Hematopoietic multipotent progenitor cell (in vitro differentiated cells): ENCODE results near the gene TEX53. TPM values are rescaled to one million over a fixed set of nuclear protein-coding genes. Genes with fewer than 3 reads are reported as not detected.
A peak's percentile ranks its signal among the peaks of the same experiment; 100 is the strongest.

Source experiments
- DNase-seq, 3 donors: peaks; one replicate each; pipeline ENCODE4 v3.0.0-alpha.2; 2011 to 2015; ENCODE audit warnings: low read depth in 2 of 3, low spot score in 2 of 3
- total RNA-seq: library from RNA; depleted of rRNA; stranded (reverse); fragments of >200 nt; gene quantifications from one replicate; pipeline ENCODE4 v1.2.3, GENCODE V29; 2012

Gene TEX53
- total RNA-seq: not detected

GRCh38 chr9:114657705-114658104 is at the start of gene TEX53:
Gene TEX53, minus strand, starts transcription at chr9:114657805. Its CDS starts 31 bp downstream, at chr9:114657774.
- no peak for DNase-seq

- DNase-seq: no peak
Measured at GRCh38 chr9:114706711-114707110, 49.1 kb upstream of the TEX53 start.

DNA sequence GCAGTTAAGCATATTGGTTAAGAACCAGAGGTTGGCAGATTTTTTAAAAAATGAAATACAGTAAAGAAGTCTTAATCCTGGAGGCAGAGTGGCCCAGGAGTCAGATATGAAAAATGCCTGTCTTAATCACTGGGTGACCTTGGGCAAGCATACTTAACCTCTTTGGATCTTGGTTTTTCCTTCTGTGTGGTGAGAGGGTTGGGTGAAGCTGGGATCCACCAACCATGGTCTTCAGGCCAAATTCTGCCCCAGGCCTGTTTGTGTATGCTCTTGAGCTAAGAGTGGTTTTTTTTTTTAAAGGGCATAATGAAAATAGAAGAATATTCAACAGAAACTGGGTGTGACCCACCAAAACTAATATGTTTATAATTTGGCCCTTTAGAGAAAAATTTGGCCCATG is 44.4 kb upstream of the TEX53 start:
- DNase-seq: no peak

- DNase-seq: no peak
Measured at GRCh38 chr9:114697951-114698351, 40.3 kb upstream of the TEX53 start.

- peak in 2 of 3 donors; percentile 18 to 20 for DNase-seq
Measured at GRCh38 chr9:114696814-114697544, 39.4 kb upstream of the TEX53 start.

- no peak for DNase-seq
Measured at GRCh38 chr9:114695948-114696347, 38.3 kb upstream of the TEX53 start.

DNA sequence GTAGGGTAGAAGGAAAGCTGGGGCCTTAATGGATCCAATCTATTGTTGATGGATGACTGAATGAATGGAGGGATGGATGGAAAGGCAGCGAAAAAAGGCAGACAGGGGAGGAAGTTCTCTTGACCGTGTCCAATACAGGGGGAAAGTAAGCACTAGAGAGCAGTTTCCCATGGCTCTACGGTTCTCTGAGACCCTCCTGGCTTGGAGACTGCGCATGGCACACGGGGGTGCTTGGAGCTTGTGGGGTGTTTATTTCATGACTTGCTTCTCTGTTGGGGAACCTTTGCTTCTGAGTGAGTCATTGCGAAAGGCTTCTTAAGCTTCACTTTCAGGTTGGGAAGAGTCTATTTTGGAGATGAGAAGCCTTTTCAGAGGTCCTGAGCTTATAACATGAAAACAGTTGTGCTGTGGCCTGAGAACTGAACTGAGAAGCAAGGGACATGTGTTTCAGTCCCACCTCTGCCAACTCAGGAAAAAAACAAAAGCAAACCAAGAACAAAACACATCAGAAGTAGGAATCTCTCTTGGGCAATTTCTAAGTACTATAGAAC is 37.2 kb upstream of the TEX53 start:
- DNase-seq: no peak

GRCh38 chr9:114694146-114694545 is 36.5 kb upstream of the TEX53 start:
- no peak for DNase-seq

- DNase-seq: no peak
Measured at GRCh38 chr9:114693248-114693855, 35.7 kb upstream of the TEX53 start.

GRCh38 chr9:114691956-114692295 is 34.3 kb upstream of the TEX53 start:
- DNase-seq: no peak

- peak in 1 of 3 donors; percentile 11 for DNase-seq
Measured at GRCh38 chr9:114691046-114691955, 33.7 kb upstream of the TEX53 start.

DNA sequence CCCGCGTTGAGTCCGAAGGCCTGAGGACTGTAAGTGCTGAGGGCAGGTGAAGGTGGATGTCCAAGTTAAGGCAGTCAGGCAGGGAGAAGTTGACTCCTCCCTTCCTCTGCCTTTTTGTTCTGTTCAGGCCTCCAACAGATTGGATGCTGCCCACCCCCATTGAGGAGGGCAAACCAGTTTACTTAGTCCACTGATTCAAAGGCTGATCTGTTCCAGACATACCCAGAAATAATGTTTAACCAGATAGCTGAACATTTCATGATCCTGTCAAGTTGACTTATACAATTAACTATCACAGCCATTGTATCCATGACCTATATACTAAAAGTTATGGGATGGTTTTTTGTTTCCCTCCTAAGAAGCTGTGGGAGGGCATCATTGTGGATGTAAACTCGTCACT is 32.7 kb upstream of the TEX53 start:
- no peak for DNase-seq

DNA sequence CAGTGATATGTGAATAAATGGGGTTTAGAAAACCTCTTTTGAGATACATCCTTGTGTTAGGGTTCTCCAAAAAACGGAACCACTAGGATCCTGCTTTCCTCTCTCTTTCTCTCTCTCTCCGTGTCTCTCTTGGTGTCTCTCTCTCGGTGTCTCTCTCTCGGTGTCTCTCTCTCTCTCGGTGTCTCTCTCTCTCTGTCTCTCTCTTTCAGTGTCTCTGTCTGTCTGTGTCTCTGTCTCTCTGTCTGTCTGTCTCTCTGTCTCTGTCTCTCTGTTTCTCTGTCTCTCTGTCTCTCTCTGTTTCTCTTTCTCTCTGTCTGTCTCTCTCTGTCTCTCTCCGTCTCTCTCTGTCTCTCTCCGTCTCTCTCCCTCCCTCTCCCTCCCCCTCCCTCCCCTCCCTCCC is 32.2 kb upstream of the TEX53 start:
- no peak for DNase-seq

- DNase-seq: no peak
Measured at GRCh38 chr9:114688909-114689610, 31.5 kb upstream of the TEX53 start.

- no peak for DNase-seq
Measured at GRCh38 chr9:114688379-114688778, 30.8 kb upstream of the TEX53 start.

DNA sequence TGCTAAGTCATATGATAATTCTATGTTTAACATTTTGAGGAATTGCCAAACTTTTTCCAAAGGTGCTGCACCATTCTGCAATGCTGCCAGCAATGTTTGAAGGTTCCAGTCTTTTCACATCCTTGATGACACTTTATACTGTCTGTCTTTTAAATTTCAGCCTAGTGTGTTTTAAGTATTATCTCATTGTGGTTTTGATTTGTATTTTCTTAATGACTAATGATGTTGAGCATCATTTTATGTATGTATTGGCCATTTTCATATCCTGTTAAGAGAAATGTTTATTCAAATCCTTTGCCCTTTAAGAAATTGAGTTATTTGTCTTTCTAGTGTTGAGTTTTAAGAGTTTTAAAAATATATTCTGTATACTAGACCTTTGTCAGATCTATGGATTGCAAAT is 29.4 kb upstream of the TEX53 start:
- no peak for DNase-seq

GRCh38 chr9:114685951-114686350 is 28.3 kb upstream of the TEX53 start:
- DNase-seq: no peak

- DNase-seq: no peak
Measured at GRCh38 chr9:114684036-114684435, 26.4 kb upstream of the TEX53 start.

GRCh38 chr9:114682846-114683245 is 25.2 kb upstream of the TEX53 start:
- DNase-seq: no peak

DNA sequence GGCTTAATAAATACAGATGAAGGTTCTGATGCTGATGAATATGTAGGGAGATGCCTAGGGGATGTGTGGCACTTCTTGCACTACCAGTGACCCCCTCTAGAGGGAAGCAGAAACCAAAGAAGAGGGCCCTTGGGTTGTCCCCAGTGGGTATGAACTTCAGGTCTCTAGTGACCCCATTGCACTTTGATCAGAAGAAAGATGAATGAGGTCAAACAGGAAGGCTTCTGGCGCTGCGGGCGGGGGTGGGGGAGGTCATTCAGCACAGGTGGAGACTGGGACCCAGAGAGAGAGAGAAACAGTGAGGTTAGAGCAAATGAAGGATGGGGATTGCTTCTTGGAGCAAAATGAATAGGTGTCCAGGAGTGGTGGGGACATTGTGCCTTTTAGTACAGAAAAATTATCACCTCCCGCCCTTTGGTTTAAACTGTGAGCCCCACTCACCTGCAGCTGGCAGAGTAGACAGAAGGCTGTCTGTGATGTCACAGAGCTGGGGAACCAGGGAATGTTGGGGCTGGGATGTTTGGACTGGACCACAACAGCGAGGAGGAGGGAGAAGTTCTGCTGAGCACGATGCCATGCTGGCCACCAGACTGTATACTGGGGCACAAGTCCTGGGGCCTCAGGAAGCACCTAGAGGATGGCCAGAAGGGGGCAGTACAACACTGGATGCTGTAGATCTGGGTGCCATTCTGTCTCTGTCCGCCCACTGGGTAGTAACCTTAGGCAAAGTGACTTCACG is 24.2 kb upstream of the TEX53 start, which contains the start of gene TEX48:
Gene TEX48 (minus strand): TSS at position 599 of the 739 bp plus-strand sequence. CDS start 10,469 bp downstream, outside the sequence.
- peak; percentile 45 to 81 (median 66) for DNase-seq
